MM.1S (cell line): ENCODE measurements around the gene RIPK4.

Experiments
- CTCF ChIP-seq: fragments of 300-600 bp; sonication (generic); IDR thresholded peaks from 2 replicates; pipeline ENCODE4 v1.5.1; 2016; ENCODE audit warnings: antibody characterized with exemption, low read length, mixed read lengths
- EZH2 ChIP-seq: fragments of 300-600 bp; sonication (generic); optimal IDR thresholded peaks from 2 replicates; pipeline ENCODE3; 2017; ENCODE audit warnings: low read depth, mild to moderate bottlenecking, antibody characterized with exemption, low read length, mixed read lengths
- EZH2phosphoT487 ChIP-seq: fragments of 300-600 bp; sonication (generic); IDR thresholded peaks from 2 replicates; pipeline ENCODE4 v1.6.1; 2018; ENCODE audit warnings: antibody characterized with exemption, low read length

GRCh38 chr21:41758550-41758949 lies 8.3 kb downstream of the RIPK4 start:
- TF ChIP-seq EZH2, result no peak
- TF ChIP-seq CTCF, result no peak
- TF ChIP-seq EZH2phosphoT487, result no peak
